Breast epithelium (tissue), 4 donors: ENCODE results near the gene ADAMTS5. TPM values are rescaled to one million over a fixed set of nuclear protein-coding genes. Genes with fewer than 3 reads are reported as not detected.

Experiments used
- DNase-seq, 2 donors: peaks; one replicate each; pipeline ENCODE4 v3.0.0-alpha.2; 2019; ENCODE audit warnings: low spot score in 2 of 2
- H3K27ac ChIP-seq, 2 donors: fragments of 200-600 bp; sonication (generic) in 1 of 2; one replicate each; pipeline ENCODE4 v1.5.1; 2016 to 2019; ENCODE audit warnings: mild to moderate bottlenecking in 1 of 2
- H3K27me3 ChIP-seq, 2 donors: fragments of 200-600 bp; sonication (generic) in 1 of 2; one replicate each; pipeline versions ENCODE4 v1.5.1 to v1.6.0; 2017 to 2019; ENCODE audit warnings: control low read depth in 1 of 2, mild to moderate bottlenecking in 1 of 2
- H3K36me3 ChIP-seq: fragments of 200-600 bp; one replicate; pipeline ENCODE4 v1.5.1; 2019
- H3K4me1 ChIP-seq, 2 donors: fragments of 200-600 bp; sonication (generic); one replicate each; pipeline ENCODE4 v1.5.1; 2016 to 2019; ENCODE audit warnings: control low read depth in 1 of 2
- H3K4me3 ChIP-seq, 3 donors: fragments of 200-600 bp; sonication (generic); 1 replicate in 2 of 3; 2 replicates in 1 of 3; pipeline ENCODE4 v1.5.1; 2016 to 2019; ENCODE audit warnings: mild to moderate bottlenecking in 3 of 3, moderate library complexity in 2 of 3
- H3K9me3 ChIP-seq, 2 donors: fragments of 200-600 bp; sonication (generic) in 1 of 2; one replicate each; pipeline ENCODE4 v1.5.1; 2016 to 2019; ENCODE audit warnings: control low read depth in 1 of 2
- POLR2A ChIP-seq: fragments of 450-650 bp; IDR thresholded peaks from one replicate; pipeline ENCODE4 v1.6.1; 2016; ENCODE audit warnings: antibody characterized with exemption, mild to moderate bottlenecking, moderate library complexity
- POLR2AphosphoS5 ChIP-seq, 3 donors: sonication (generic); formaldehyde crosslinking; IDR thresholded peaks; one replicate each; pipeline ENCODE4 v1.6.1; 2017; ENCODE audit warnings: antibody characterized with exemption in 3 of 3
- intact Hi-C: fragments of 100-400 bp; cut with DNase I; formaldehyde crosslinking; loops from one replicate; pipeline ENCODE4 v1.15.1; 2023; ENCODE audit warnings: low total_unique reads
- total RNA-seq, 3 donors: library from RNA; depleted of rRNA; stranded (reverse); fragments of >200 nt; gene quantifications; one replicate each; pipeline ENCODE4 v1.1.0, GENCODE V29; 2016
- TF ChIP-seq, protein P1 (sequence below), 3 donors: fragments of 450-650 bp; IDR thresholded peaks; one replicate each; pipeline ENCODE4 v1.5.1; 2016 to 2017; ENCODE audit warnings: antibody characterized with exemption in 3 of 3, mild to moderate bottlenecking in 3 of 3, moderate library complexity in 3 of 3

ADAMTS5 gene
- total RNA-seq, 3 donors from 2014 or later, result 14.8 to 89.3 (median 34.4) TPM

DNA sequence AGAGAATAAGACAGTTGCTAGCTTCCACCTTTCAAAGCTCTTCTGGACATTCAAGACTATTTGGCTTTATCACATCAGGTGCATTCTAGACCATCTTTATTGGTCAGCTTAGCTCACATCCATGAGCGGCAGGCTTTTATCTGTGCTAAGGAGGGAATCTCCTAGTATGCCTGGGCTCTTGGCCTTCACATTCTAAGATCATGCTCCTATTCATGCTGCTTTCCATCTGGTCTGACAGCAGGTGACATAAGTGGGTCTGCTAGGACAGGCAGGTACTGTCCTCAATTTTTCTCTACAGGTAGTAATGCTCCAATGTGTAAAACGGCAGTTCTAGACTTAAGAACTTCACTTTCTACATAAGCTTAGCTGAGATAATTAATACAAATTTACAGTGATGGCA lies 82.5 kb downstream of the ADAMTS5 start:
- intact Hi-C loops, result no loop called here
- Histone ChIP-seq H3K9me3 (no peaks in the 10 kb centered on the region), H3K27ac (peak overlapping the region in 1 of 2 donors; percentile 66), H3K27me3 (no peaks in the 10 kb centered on the region), H3K4me1 (no peaks in the 10 kb centered on the region), H3K4me3 (no peak overlapping the region), H3K36me3 (no peaks in the 10 kb centered on the region)
- TF ChIP-seq POLR2A (no peak), POLR2AphosphoS5 (IDR thresholded peaks at IDR 0.05) (no peak)
- TF ChIP-seq, protein P1, sequence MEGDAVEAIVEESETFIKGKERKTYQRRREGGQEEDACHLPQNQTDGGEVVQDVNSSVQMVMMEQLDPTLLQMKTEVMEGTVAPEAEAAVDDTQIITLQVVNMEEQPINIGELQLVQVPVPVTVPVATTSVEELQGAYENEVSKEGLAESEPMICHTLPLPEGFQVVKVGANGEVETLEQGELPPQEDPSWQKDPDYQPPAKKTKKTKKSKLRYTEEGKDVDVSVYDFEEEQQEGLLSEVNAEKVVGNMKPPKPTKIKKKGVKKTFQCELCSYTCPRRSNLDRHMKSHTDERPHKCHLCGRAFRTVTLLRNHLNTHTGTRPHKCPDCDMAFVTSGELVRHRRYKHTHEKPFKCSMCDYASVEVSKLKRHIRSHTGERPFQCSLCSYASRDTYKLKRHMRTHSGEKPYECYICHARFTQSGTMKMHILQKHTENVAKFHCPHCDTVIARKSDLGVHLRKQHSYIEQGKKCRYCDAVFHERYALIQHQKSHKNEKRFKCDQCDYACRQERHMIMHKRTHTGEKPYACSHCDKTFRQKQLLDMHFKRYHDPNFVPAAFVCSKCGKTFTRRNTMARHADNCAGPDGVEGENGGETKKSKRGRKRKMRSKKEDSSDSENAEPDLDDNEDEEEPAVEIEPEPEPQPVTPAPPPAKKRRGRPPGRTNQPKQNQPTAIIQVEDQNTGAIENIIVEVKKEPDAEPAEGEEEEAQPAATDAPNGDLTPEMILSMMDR (IDR thresholded peaks at IDR 0.05), result no peak
- no peak for DNase-seq

DNA sequence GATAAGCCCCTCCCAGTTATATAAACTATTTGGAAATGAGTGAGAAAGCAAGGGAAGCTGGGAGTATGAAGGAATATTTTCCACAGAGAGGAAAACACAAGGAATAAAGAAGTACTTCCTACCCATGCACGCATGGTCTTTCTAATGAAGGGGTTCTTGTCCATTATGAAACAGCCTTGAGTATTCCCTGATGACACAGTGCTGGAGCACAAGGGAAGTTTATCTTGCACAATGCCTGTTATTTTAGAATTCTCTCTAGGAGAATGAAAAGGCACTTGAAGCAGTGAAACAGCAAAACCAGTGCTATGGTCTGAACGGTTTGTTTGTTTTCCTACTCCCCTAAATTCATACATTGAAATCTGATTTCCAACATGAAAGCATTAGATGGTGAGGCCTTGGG lies 83.1 kb downstream of the ADAMTS5 start:
- DNase-seq, result no peak
- H3K9me3 ChIP-seq, result no peaks in the 10 kb centered on the region
- TF ChIP-seq POLR2A (no peak), POLR2AphosphoS5 (IDR thresholded peaks at IDR 0.05) (no peak)
- TF ChIP-seq, protein P1 (IDR thresholded peaks at IDR 0.05), result no peak
- intact Hi-C loops, result no loop called here
- H3K36me3 ChIP-seq, result no peaks in the 10 kb centered on the region
- no peaks in the 10 kb centered on the region for H3K4me1 ChIP-seq
- H3K27ac ChIP-seq, result peak overlapping the region in 1 of 2 donors; percentile 66
- H3K4me3 ChIP-seq, result no peak overlapping the region
- no peaks in the 10 kb centered on the region for H3K27me3 ChIP-seq

DNA sequence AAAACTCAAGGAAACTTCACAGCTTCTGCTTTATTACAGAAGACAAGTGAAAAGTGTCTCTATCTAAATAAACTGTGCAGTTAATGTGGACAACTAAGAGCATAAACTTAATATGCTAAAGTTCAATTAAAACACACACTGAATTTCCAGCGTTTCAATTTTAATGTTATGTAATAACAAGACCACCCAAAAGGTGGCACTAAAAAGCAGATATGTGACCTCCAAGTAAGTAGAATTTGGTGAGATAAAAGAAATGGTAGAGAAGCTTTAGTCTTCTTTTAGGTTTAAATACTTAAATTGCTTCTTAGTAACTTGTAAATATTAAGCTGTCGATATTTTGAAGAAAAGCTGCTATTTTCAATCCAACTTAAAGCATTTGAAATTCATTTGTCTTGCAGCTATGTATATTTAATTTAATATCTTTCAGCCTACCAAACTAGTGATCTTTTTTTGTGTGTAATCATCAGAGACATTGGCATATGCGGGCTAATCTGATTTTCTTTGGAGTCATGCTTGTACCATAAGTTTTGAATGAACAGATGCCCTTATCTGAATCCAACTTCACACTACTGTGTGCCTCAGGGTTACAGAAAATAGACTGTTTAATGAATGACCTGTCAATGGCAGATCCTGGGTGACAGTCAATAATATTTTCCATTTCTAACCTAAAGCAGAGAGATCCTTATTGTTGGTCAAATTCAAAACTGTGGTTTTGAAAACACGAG lies 85.2 kb downstream of the ADAMTS5 start:
- Histone ChIP-seq H3K9me3 (no peaks in the 10 kb centered on the region), H3K27me3 (no peaks in the 10 kb centered on the region), H3K4me3 (no peak overlapping the region), H3K4me1 (no peaks in the 10 kb centered on the region), H3K36me3 (no peaks in the 10 kb centered on the region), H3K27ac (no peak overlapping the region)
- intact Hi-C loops, result no loop called here
- TF ChIP-seq POLR2AphosphoS5 (IDR thresholded peaks at IDR 0.05), result no peak
- TF ChIP-seq, protein P1 (IDR thresholded peaks at IDR 0.05), result peak in 1 of 3 donors; percentile 25
- no peak for TF ChIP-seq POLR2A
- DNase-seq, result no peak

DNA sequence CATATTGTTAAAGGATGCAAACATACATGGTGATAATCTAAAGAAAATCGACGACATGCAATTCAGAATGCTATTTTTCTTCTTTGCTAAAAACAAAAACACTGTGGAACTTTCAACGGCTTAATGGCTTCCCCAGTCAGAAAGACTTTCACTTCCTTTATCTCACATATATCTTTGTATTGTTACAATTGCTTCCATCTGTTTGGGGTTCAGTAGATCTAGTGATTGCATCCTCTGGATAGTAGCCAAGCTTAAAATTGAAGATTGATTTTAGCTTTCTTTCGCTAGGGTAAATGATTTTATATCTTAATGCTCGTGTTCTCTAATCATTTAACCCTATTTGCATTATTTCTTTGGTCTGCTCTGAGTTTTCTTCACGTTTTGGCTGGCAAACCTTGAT lies 89.9 kb downstream of the ADAMTS5 start:
- Histone ChIP-seq H3K9me3 (peaks cover 0 to 9% of the 10 kb centered on the region in 2 donors), H3K4me3 (no peak overlapping the region), H3K27me3 (no peaks in the 10 kb centered on the region), H3K27ac (no peak overlapping the region), H3K36me3 (no peaks in the 10 kb centered on the region), H3K4me1 (no peaks in the 10 kb centered on the region)
- intact Hi-C loops, result loop anchor here (5.0 kb wide), 1 partner anchor 1750 kb away; no protein-coding TSS in a partner anchor
- DNase-seq, result no peak
- no peak for TF ChIP-seq POLR2AphosphoS5 (IDR thresholded peaks at IDR 0.05)
- TF ChIP-seq, protein P1 (IDR thresholded peaks at IDR 0.05), result no peak
- no peak for TF ChIP-seq POLR2A

DNA sequence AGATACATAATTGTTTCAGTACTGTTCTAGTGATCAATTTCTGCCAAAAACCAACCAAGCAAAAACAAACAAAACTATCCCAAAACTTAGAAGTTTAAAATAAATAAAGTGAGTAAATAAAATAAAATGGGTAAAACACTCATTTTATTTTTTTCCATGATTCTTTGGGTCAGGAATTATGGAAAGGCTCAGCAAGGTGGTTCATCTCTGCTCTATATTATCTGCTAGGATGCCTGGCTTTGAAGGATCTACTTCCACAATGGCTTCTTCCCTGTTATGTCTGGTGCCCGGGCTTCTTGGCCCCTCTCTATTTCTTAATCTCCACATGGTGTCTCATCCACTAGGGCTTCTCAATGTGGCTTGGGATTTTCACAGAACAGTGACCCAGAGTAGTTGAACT lies 92.5 kb downstream of the ADAMTS5 start:
- Histone ChIP-seq H3K27ac (no peak overlapping the region), H3K27me3 (no peaks in the 10 kb centered on the region), H3K4me1 (no peaks in the 10 kb centered on the region), H3K4me3 (no peak overlapping the region), H3K9me3 (peaks cover 0 to 9% of the 10 kb centered on the region in 2 donors), H3K36me3 (no peaks in the 10 kb centered on the region)
- TF ChIP-seq POLR2AphosphoS5 (IDR thresholded peaks at IDR 0.05), result no peak
- TF ChIP-seq, protein P1 (IDR thresholded peaks at IDR 0.05), result no peak
- no peak for TF ChIP-seq POLR2A
- DNase-seq, result no peak
- intact Hi-C loops, result no loop called here
